GM12801 (cell line): Measurements from ENCODE around the gene LCN2.

ENCODE experiments used
- CTCF ChIP-seq: IDR thresholded peaks from one replicate; pipeline ENCODE4 v1.5.1; 2011; ENCODE audit warnings: control low read depth; ENCODE audit not compliant: insufficient read length; ENCODE audit errors: extremely low read depth

Gene LCN2

DNA sequence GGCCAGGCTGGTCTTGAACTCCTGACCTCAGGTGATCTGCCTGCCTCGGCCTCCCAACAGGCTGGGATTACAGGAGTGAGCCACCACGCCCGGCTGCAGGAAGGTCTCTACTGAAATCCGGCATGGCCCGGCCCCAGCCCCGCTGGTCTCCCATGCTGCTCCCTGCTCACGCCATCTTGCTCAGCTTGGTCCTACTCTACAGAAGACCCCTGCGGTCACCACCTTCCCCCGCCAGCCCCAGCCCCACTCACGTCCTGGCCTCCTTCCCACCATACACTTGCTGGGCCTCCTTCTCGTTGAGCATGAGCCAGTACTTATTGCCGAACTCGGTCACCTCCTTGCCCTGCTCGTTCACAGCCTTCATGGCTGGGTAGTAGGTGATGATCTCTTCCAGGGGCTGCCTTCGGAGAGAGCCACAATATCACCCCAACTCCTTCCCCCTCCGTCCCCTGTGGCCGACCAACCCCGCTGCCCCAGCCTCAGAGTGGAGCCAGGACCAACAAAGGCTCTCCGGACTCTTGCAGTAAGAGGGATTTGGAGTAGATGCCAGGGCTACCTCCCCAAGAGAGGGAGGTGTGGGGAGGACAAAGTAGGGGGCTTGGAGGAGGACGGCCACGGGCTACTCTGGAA, 25.7 kb upstream of the LCN2 start:
- TF ChIP-seq CTCF = no peak

- no peak for TF ChIP-seq CTCF
Measured at GRCh38 chr9:128124451-128124850, 24.8 kb upstream of the LCN2 start.

DNA sequence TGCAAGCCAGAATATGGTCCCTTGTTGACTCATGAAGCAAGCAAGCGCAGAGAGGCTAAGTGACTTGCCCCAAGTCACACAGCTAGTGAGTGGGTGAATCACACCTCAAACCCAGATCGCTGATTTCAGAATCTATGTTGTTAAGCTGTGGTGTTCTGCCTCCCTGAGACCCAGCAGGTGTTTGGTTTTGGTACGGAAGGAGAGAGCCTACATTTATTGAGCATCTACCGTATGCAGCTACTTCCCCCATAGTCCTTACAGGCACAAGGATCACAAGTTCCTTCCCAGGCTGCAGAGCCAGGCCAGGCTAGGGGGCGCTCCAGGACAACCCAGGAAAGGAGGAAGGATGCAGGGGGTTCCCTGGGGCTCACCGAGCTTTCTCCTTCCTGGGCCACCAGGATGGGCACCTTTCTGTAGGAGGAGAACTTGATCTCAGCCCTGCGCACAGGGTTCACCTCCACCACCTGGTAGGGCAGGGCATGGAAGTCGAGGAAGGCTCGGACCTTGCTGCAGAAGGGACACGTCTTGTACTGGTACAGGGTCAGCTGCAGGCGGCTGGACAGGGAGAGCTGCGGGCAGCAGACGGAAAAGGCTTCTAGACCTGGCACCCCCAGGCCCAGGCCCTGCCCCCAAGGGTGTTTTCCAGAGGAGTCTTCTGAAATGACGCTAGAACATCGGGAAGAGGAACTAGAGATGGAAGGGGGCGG, 24.2 kb upstream of the LCN2 start:
- no peak for TF ChIP-seq CTCF

DNA sequence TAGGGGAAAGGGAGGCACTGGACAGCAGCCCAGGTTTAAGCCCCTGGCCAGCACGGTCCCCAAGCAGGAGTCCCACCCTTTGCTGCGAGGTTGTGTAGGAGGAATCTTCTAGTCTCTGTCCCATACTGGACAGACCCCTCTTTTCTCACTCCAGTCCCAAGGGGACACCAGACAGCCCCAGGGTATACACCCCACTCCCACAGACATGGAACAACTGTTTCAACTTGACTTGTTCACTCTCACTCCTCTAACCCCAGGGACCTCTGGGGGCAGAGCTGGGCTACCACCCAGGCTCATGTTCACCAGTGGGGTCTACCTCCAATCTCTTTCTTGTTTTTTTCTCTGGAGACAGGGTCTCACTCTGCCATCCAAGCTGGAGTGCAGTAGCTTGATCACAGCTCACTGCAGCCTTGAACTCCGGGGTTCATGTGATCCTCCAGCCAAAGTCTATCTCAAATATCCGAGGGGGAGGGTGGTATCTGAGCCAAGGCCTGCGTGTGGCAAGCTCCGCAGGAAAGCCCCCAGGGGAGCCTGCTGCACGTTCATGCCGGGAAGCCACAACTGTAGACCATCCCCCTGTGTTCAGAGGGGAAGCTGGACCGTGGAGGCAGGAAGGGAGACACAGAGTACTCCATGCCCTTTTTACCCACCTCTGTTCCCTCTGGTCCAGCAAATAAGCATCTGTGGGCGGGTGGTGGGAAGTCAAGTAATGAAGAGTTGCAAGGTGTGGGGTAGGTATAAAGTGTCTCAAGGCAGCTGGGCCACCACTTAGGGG, 23.5 kb upstream of the LCN2 start:
- no peak for TF ChIP-seq CTCF

GRCh38 chr9:128127568-128127989, 21.7 kb upstream of the LCN2 start, which contains the start of gene PTGES2:
Gene PTGES2 (minus strand): TSS chr9:128127729. CDS start chr9:128127717, 12 bp downstream.
- no peak for TF ChIP-seq CTCF

DNA sequence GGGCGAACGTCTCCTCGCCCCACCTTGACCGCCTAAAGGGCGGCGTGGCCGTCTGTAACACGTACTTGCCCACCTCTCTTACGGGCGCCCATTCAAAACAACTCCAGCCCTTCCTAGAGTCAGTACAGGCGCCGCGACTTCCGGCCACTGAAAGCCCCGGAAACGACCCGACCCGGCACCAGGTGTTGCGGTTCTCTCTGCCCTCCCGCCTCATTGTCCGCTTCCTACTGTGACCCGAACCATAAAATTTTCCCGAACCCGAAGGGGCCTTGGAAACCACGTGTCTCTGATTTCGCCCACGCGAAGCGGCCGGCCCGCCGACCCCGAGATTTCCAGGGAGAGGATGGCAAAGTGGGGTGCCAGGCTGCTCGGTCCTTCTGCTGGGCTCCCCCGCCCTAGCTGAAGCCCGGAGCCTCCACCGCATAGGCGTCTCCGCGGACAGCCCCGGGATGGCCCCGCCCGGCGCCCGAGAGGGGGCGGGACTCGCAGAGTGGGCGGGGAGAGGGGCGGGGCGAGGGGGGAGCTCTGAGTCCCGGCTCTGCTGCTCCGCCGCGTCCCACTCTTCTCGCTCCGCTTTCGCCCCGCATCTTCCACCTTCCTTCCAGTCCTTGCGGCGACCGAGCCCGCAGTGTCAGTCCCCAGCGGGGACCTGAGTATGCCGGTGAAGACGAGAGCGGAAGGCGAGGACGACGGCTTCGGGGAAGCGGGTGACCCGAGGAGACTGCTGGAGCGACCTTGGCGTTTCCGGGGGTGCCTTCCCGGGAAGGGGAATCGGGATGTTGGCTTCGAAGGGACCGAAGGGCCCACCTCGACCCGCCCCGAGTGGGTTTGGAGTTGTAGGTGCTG, 21.0 kb upstream of the LCN2 start:
- no peak for TF ChIP-seq CTCF
